CD4-positive, CD25-positive, alpha-beta regulatory T cell (primary cell): Measurements from ENCODE around the gene C1GALT1. TPM values are rescaled to one million over a fixed set of nuclear protein-coding genes. Genes with fewer than 3 reads are reported as not detected.
A peak's percentile ranks its signal among the peaks of the same experiment; 100 is the strongest.
"Not testable (repeated sequence)": the region's sequence is repeated elsewhere in the genome, so short reads cannot be mapped to it uniquely, and the experiment has no call there.

Experiments used
- ATAC-seq, 2 donors: fragments of 150-1000 bp; cut with Tn5 transposase; one replicate each; pipeline ENCODE4 v1.10.0; 2021; ENCODE audit warnings: low read depth in 2 of 2, moderate number of reproducible peaks in 2 of 2, moderate library complexity in 1 of 2
- DNase-seq, 3 donors: peaks; one replicate each; pipeline versions ENCODE4 v3.0.0 to v3.0.0-alpha.2; 2012 to 2022; ENCODE audit warnings: mixed read lengths in 1 of 3
- H3K27ac ChIP-seq: one replicate; pipeline ENCODE4 v1.7.0; 2013; ENCODE audit warnings: mild to moderate bottlenecking, low read length; ENCODE audit not compliant: insufficient read depth, poor library complexity, severe bottlenecking
- H3K27me3 ChIP-seq: one replicate; pipeline ENCODE4 v1.7.0; 2013; ENCODE audit warnings: low read length; ENCODE audit not compliant: control insufficient read depth, insufficient read depth
- H3K36me3 ChIP-seq: one replicate; pipeline ENCODE4 v1.7.0; 2013; ENCODE audit warnings: mild to moderate bottlenecking, low read length, moderate library complexity; ENCODE audit not compliant: control insufficient read depth, insufficient read depth
- H3K4me1 ChIP-seq: 2 replicates; pipeline ENCODE4 v1.7.0; 2013; ENCODE audit warnings: mild to moderate bottlenecking, low read length; ENCODE audit not compliant: insufficient read depth, control insufficient read depth, poor library complexity, severe bottlenecking
- H3K4me3 ChIP-seq: one replicate; pipeline ENCODE4 v1.7.0; 2013; ENCODE audit warnings: low read depth, mild to moderate bottlenecking, low read length, moderate library complexity
- H3K9me3 ChIP-seq, 2 experiments: 1 replicate in 1 of 2; 2 replicates in 1 of 2; pipeline ENCODE4 v1.7.0; 2013; ENCODE audit warnings: low read length in 2 of 2, mild to moderate bottlenecking in 1 of 2, moderate library complexity in 1 of 2; ENCODE audit not compliant: control insufficient read depth in 2 of 2
- H3K27ac Mint-ChIP-seq, 3 donors: one replicate each; pipeline ENCODE4 v1.8.0; 2020 to 2022; ENCODE audit warnings: mild to moderate bottlenecking in 3 of 3, mixed read lengths in 3 of 3, moderate library complexity in 2 of 3
- H3K27me3 Mint-ChIP-seq: one replicate; pipeline ENCODE4 v1.8.0; 2022; ENCODE audit warnings: mild to moderate bottlenecking, mixed read lengths
- H3K36me3 Mint-ChIP-seq: one replicate; pipeline ENCODE4 v1.8.0; 2020; ENCODE audit warnings: mixed read lengths
- H3K4me1 Mint-ChIP-seq, 4 donors: one replicate each; pipeline ENCODE4 v1.8.0; 2020 to 2022; ENCODE audit warnings: mixed read lengths in 4 of 4, mild to moderate bottlenecking in 1 of 4
- H3K4me3 Mint-ChIP-seq, 4 donors: one replicate each; pipeline ENCODE4 v1.8.0; 2020 to 2022; ENCODE audit warnings: mild to moderate bottlenecking in 4 of 4, mixed read lengths in 4 of 4, moderate library complexity in 3 of 4
- H3K9me3 Mint-ChIP-seq, 7 donors: one replicate each; pipeline ENCODE4 v1.8.0; 2020 to 2022; ENCODE audit warnings: mixed read lengths in 7 of 7, mild to moderate bottlenecking in 3 of 7, moderate library complexity in 2 of 7
- polyA plus RNA-seq, 4 donors: library from polyadenylated mRNA; unstranded; fragments of 300-500 nt; fragmentation: Illumina TruSeq; gene quantifications; one replicate each; pipeline ENCODE4 v1.2.3, GENCODE V29; 2021
- total RNA-seq: library from RNA; stranded (reverse); gene quantifications from one replicate; pipeline ENCODE4 v1.2.3, GENCODE V29; 2022

The C1GALT1 gene
- total and polyA plus RNA-seq, 5 donors from 2014 or later = 31.5 to 36.8 (median 35.6) TPM

- peak overlapping the region in 1 of 3 donors; percentile 27 for H3K27ac Mint-ChIP-seq
- no peak for DNase-seq
- H3K4me3 ChIP-seq = no peak overlapping the region
- H3K27me3 ChIP-seq = no peaks in the 10 kb centered on the region
- H3K36me3 ChIP-seq = no peaks in the 10 kb centered on the region
- peaks cover 3% of the 10 kb centered on the region for H3K36me3 Mint-ChIP-seq
- H3K4me3 Mint-ChIP-seq = no peak overlapping the region
- peaks cover 0 to 3% (median 0%) of the 10 kb centered on the region in 7 donors for H3K9me3 Mint-ChIP-seq
- H3K27me3 Mint-ChIP-seq = no peaks in the 10 kb centered on the region
- no peaks in the 10 kb centered on the region for H3K9me3 ChIP-seq
- H3K4me1 Mint-ChIP-seq = peaks cover 21 to 42% (median 38%) of the 10 kb centered on the region in 4 donors
- ATAC-seq = no peak
- H3K4me1 ChIP-seq = peaks cover 20% of the 10 kb centered on the region
- no peak overlapping the region for H3K27ac ChIP-seq
Observed at GRCh38 chr7:7190142-7190541, 7.8 kb downstream of the C1GALT1 start.

DNA sequence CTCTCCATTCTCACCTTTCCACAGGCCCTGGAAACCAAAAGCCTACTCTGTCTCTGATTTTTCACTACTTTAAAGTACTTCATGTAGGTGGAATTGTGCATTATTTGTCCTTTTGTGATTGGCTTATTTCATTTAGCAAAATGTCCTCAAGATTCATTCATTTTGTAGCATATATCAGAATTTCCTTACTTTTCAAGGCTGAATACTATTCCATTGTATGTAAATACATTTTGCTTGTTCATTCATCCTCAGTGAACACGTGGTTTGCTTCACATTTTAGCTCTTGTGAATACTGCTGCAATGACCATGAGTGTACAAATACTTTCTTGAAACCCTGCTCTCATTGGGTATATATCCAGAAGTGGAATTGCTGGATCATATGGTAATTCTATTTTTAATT is 8.8 kb downstream of the C1GALT1 start:
- Mint-ChIP-seq H3K36me3 (peaks cover 3% of the 10 kb centered on the region), H3K27ac (peak overlapping the region in 1 of 3 donors; percentile 6), H3K9me3 (peaks cover 0 to 3% (median 0%) of the 10 kb centered on the region in 7 donors), H3K27me3 (no peaks in the 10 kb centered on the region), H3K4me3 (no peak overlapping the region), H3K4me1 (peaks cover 26 to 48% (median 44%) of the 10 kb centered on the region in 4 donors)
- ATAC-seq (no peak), DNase-seq (no peak)
- peaks cover 17% of the 10 kb centered on the region for H3K4me1 ChIP-seq
- H3K4me3 ChIP-seq = no peak overlapping the region
- H3K36me3 ChIP-seq = no peaks in the 10 kb centered on the region
- H3K27me3 ChIP-seq = no peaks in the 10 kb centered on the region
- H3K27ac ChIP-seq = no peak overlapping the region
- H3K9me3 ChIP-seq = no peaks in the 10 kb centered on the region

- peak overlapping the region; percentile 28 to 67 (median 48) for H3K4me3 Mint-ChIP-seq
- not testable (repeated sequence) for H3K27me3 Mint-ChIP-seq, ATAC-seq, H3K36me3 Mint-ChIP-seq, H3K27ac ChIP-seq, H3K27me3 ChIP-seq, H3K9me3 ChIP-seq, H3K36me3 ChIP-seq
- H3K4me1 Mint-ChIP-seq = peaks cover 26 to 61% (median 49%) of the 10 kb centered on the region in 4 donors
- peak in 1 of 3 donors; percentile 37 for DNase-seq
- H3K9me3 Mint-ChIP-seq = peaks cover 0 to 13% (median 0%) of the 10 kb centered on the region in 7 donors
- H3K27ac Mint-ChIP-seq = peak overlapping the region; percentile 24 to 78 (median 70)
- H3K4me3 ChIP-seq = peak overlapping the region; percentile 47
- H3K4me1 ChIP-seq = peaks cover 17% of the 10 kb centered on the region
Observed at GRCh38 chr7:7192798-7193788, 10.7 kb downstream of the C1GALT1 start.

DNA sequence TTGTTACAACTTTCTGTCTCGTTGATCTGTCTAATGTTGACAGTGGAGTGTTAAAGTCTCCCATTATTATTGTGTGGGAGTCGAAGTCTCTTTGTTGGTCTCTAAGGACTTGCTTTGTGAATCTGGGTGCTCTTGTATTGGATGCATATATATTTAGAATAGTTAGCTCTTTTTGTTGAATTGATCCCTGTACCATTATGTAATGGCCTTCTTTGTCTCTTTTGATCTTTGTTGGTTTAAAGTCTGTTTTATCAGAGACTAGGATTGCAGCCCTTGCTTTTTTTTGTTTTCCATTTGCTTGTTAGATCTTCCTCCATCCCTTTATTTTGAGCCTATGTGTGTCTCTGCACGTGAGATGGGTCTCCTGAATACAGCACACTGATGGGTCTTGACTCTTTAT is 17.2 kb downstream of the C1GALT1 start:
- H3K9me3 ChIP-seq, ATAC-seq, H3K27me3 Mint-ChIP-seq, H3K27me3 ChIP-seq, H3K27ac ChIP-seq, H3K4me3 ChIP-seq, H3K36me3 ChIP-seq, DNase-seq: not testable (repeated sequence)
- peaks cover 13% of the 10 kb centered on the region for H3K36me3 Mint-ChIP-seq
- H3K4me1 Mint-ChIP-seq = peaks cover 28 to 85% (median 67%) of the 10 kb centered on the region in 4 donors
- H3K9me3 Mint-ChIP-seq = peaks cover 0 to 20% (median 1%) of the 10 kb centered on the region in 7 donors
- H3K27ac Mint-ChIP-seq = peak overlapping the region in 1 of 3 donors; percentile 59
- peaks cover 23% of the 10 kb centered on the region for H3K4me1 ChIP-seq
- peak overlapping the region in 1 of 4 donors; percentile 17 for H3K4me3 Mint-ChIP-seq

- not testable (repeated sequence) for H3K4me3 ChIP-seq, H3K27ac ChIP-seq, ATAC-seq, H3K27me3 Mint-ChIP-seq, H3K27me3 ChIP-seq, DNase-seq, H3K36me3 ChIP-seq, H3K9me3 ChIP-seq
- Mint-ChIP-seq H3K27ac (peak overlapping the region in 1 of 3 donors; percentile 67), H3K4me1 (peaks cover 28 to 84% (median 66%) of the 10 kb centered on the region in 4 donors), H3K4me3 (peak overlapping the region in 1 of 4 donors; percentile 17), H3K9me3 (peaks cover 0 to 20% (median 1%) of the 10 kb centered on the region in 7 donors), H3K36me3 (peaks cover 13% of the 10 kb centered on the region)
- peaks cover 26% of the 10 kb centered on the region for H3K4me1 ChIP-seq
Observed at GRCh38 chr7:7200255-7200654, 17.9 kb downstream of the C1GALT1 start.

GRCh38 chr7:7201578-7202374 is 19.4 kb downstream of the C1GALT1 start:
- H3K36me3 Mint-ChIP-seq = peaks cover 10% of the 10 kb centered on the region
- H3K27me3 Mint-ChIP-seq = no peaks in the 10 kb centered on the region
- Histone ChIP-seq H3K9me3 (no peaks in the 10 kb centered on the region), H3K36me3 (no peaks in the 10 kb centered on the region), H3K27ac (no peak overlapping the region), H3K27me3 (no peaks in the 10 kb centered on the region), H3K4me3 (peak overlapping the region; percentile 58), H3K4me1 (peaks cover 26% of the 10 kb centered on the region)
- peak overlapping the region; percentile 9 to 88 (median 73) for H3K4me3 Mint-ChIP-seq
- H3K9me3 Mint-ChIP-seq = peaks cover 0 to 15% (median 1%) of the 10 kb centered on the region in 7 donors
- ATAC-seq (peak; percentile 88 to 91), DNase-seq (peak in 2 of 3 donors; percentile 32 to 64)
- peaks cover 26 to 79% (median 64%) of the 10 kb centered on the region in 4 donors for H3K4me1 Mint-ChIP-seq
- peak overlapping the region; percentile 32 to 95 (median 53) for H3K27ac Mint-ChIP-seq

- Mint-ChIP-seq H3K4me3 (peak overlapping the region; percentile 9 to 88 (median 73)), H3K4me1 (peaks cover 31 to 82% (median 68%) of the 10 kb centered on the region in 4 donors), H3K36me3 (peaks cover 16% of the 10 kb centered on the region), H3K27ac (peak overlapping the region; percentile 32 to 95 (median 53)), H3K27me3 (no peaks in the 10 kb centered on the region), H3K9me3 (peaks cover 0 to 15% (median 3%) of the 10 kb centered on the region in 7 donors)
- Histone ChIP-seq H3K27me3 (no peaks in the 10 kb centered on the region), H3K4me3 (peak overlapping the region; percentile 58), H3K36me3 (no peaks in the 10 kb centered on the region), H3K27ac (no peak overlapping the region), H3K9me3 (no peaks in the 10 kb centered on the region), H3K4me1 (peaks cover 26% of the 10 kb centered on the region)
- ATAC-seq (no peak), DNase-seq (no peak)
Observed at GRCh38 chr7:7202375-7202720, 20.0 kb downstream of the C1GALT1 start.
